ENCODE measurements around the gene TFDP2. TPM values are rescaled to one million over a fixed set of nuclear protein-coding genes. Genes with fewer than 3 reads are reported as not detected.

TFDP2 gene
- total RNA-seq, 4 donors from 2014 or later = 41.9 to 134 (median 47.3) TPM

Small RNA genes lying within 50 kb of the gene (small RNA-seq; reads per million reads assigned to genes)
- gene RNU6-425P = 0 reads per million in 3 donors
- 0 reads per million in 3 donors for gene RNU6-509P

Other genes starting within 250 kb of the TFDP2 start
- 10 to 100 TPM in 2 of 4 donors, 1 to 10 TPM in 2; 7.1 to 12.9 (median 9.7) TPM for gene GK5, start 76.0 kb upstream of the TFDP2 start, total RNA-seq

Data from esophagus muscularis mucosa (tissue), 4 donors.